Measurements from ENCODE around the gene CNTNAP2.
"Not testable (repeated sequence)": the region's sequence is repeated elsewhere in the genome, so short reads cannot be mapped to it uniquely, and the experiment has no call there.

The CNTNAP2 gene

GRCh38 chr7:148385009-148385682 is 2268.5 kb downstream of the CNTNAP2 start:
- DNase-seq (ENCODE audit: low read depth in 2 of 2): no peak

GRCh38 chr7:148390381-148390780 is 2273.8 kb downstream of the CNTNAP2 start:
- DNase-seq (ENCODE audit: low read depth in 2 of 2): no peak

- DNase-seq (ENCODE audit: low read depth in 2 of 2): no peak
These were observed 2275.0 kb downstream of the CNTNAP2 start for GRCh38 chr7:148391591-148391990.

GRCh38 chr7:148394582-148394981 is 2278.0 kb downstream of the CNTNAP2 start:
- no peak for DNase-seq (ENCODE audit: low read depth in 2 of 2)

GRCh38 chr7:148395352-148395811 is 2278.8 kb downstream of the CNTNAP2 start:
- DNase-seq (ENCODE audit: low read depth in 2 of 2): no peak

GRCh38 chr7:148395990-148396716 is 2279.6 kb downstream of the CNTNAP2 start:
- DNase-seq (ENCODE audit: low read depth in 2 of 2): no peak

GRCh38 chr7:148397056-148397455 is 2280.5 kb downstream of the CNTNAP2 start:
- DNase-seq (ENCODE audit: low read depth in 2 of 2): no peak

- DNase-seq (ENCODE audit: low read depth in 2 of 2): no peak
These were observed 2280.9 kb downstream of the CNTNAP2 start for GRCh38 chr7:148397551-148397950.

- DNase-seq (ENCODE audit: low read depth in 2 of 2): no peak
These were observed 2281.4 kb downstream of the CNTNAP2 start for GRCh38 chr7:148397985-148398384.

- DNase-seq (ENCODE audit: low read depth in 2 of 2): no peak
These were observed 2282.3 kb downstream of the CNTNAP2 start for GRCh38 chr7:148398844-148399365.

GRCh38 chr7:148400101-148400500 is 2283.5 kb downstream of the CNTNAP2 start:
- DNase-seq (ENCODE audit: low read depth in 2 of 2): no peak

GRCh38 chr7:148402159-148402558 is 2285.6 kb downstream of the CNTNAP2 start:
- DNase-seq (ENCODE audit: low read depth in 2 of 2): no peak

GRCh38 chr7:148403466-148403993 is 2286.9 kb downstream of the CNTNAP2 start:
- no peak for DNase-seq (ENCODE audit: low read depth in 2 of 2)

- DNase-seq (ENCODE audit: low read depth in 2 of 2): no peak
These were observed 2291.7 kb downstream of the CNTNAP2 start for GRCh38 chr7:148408307-148408706.

GRCh38 chr7:148410905-148411304 is 2294.3 kb downstream of the CNTNAP2 start:
- no peak for DNase-seq (ENCODE audit: low read depth in 2 of 2)

- no peak for DNase-seq (ENCODE audit: low read depth in 2 of 2)
These were observed 2296.1 kb downstream of the CNTNAP2 start for GRCh38 chr7:148412691-148413090.

- no peak for DNase-seq (ENCODE audit: low read depth in 2 of 2)
These were observed 2303.5 kb downstream of the CNTNAP2 start for GRCh38 chr7:148419856-148420832.

- no peak for DNase-seq (ENCODE audit: low read depth in 2 of 2)
These were observed 2305.4 kb downstream of the CNTNAP2 start for GRCh38 chr7:148422030-148422429.

- DNase-seq (ENCODE audit: low read depth in 2 of 2): not testable (repeated sequence)
These were observed 2309.8 kb downstream of the CNTNAP2 start for GRCh38 chr7:148426393-148426792.

- DNase-seq (ENCODE audit: low read depth in 2 of 2): not testable (repeated sequence)
These were observed 2314.1 kb downstream of the CNTNAP2 start for GRCh38 chr7:148430690-148431089.

- no peak for DNase-seq (ENCODE audit: low read depth in 2 of 2)
These were observed 2317.1 kb downstream of the CNTNAP2 start for GRCh38 chr7:148433521-148434180.

Data from activated CD4-positive, alpha-beta T cell treated with anti-CD3 and anti-CD28 coated beads for 24 hours (primary cell).